ENCODE measurements around the gene AP5Z1. TPM values are rescaled to one million over a fixed set of nuclear protein-coding genes. Genes with fewer than 3 reads are reported as not detected.

AP5Z1 gene
- total and polyA plus RNA-seq, 2 donors (not counting 1 experiment from before 2014, with no cell fraction given): 99.7 to 113 TPM

DNA sequence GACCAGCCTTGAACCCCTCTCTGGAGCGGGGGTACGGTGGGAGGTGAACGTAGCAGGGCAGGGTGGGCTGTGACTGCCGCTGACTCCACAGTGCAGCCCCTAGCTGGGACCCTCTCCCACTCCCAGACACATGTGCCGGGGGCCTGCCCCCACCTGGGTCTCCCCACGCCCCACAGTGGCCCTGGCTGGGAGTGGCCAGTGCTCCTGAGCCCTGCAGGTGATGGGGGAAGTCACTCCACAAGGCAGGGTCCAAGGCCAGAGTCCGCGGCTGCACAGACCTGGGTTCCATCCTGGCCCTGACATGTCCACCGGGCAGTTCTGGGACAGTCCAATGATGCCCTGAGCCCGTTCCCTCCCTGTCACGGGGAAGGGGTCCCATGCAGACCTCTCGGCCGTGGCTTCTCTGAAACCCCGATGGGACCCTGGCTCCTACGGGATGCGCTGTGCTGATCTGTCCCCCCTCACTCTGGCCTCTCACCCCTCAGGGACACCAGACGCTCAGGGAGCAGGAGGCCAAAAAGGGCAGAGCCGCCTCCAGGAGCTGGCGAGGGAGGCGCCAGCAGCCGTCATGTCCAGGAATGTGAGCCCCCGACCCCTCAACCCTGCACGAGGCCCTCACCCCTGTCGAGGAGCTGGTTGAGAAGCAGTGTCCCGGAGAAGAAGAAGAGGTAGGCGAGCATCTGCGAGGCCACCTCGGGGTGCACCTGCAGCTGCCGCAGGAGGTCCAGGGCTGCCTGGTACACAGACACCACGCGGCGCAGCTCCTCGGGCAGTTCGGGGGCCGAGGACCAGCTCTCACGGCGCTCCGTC lies 40.4 kb downstream of the AP5Z1 start:
- H3K27ac ChIP-seq (ENCODE audit: low read length in 2 of 2): no peak overlapping the region
- ChIA-PET POLR2A (no interaction called here), CTCF (interaction anchor here (0.9 to 1.7 kb wide), 2 partner anchors 18 to 267 kb away, joined by 3 to 5 read pairs; no protein-coding TSS in a partner anchor)
- TF ChIP-seq, protein P1, sequence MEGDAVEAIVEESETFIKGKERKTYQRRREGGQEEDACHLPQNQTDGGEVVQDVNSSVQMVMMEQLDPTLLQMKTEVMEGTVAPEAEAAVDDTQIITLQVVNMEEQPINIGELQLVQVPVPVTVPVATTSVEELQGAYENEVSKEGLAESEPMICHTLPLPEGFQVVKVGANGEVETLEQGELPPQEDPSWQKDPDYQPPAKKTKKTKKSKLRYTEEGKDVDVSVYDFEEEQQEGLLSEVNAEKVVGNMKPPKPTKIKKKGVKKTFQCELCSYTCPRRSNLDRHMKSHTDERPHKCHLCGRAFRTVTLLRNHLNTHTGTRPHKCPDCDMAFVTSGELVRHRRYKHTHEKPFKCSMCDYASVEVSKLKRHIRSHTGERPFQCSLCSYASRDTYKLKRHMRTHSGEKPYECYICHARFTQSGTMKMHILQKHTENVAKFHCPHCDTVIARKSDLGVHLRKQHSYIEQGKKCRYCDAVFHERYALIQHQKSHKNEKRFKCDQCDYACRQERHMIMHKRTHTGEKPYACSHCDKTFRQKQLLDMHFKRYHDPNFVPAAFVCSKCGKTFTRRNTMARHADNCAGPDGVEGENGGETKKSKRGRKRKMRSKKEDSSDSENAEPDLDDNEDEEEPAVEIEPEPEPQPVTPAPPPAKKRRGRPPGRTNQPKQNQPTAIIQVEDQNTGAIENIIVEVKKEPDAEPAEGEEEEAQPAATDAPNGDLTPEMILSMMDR (IDR thresholded peaks at IDR 0.05): no peak
- no peak for TF ChIP-seq EZH2 (IDR thresholded peaks at IDR 0.05; ENCODE audit: borderline replicate concordance, insufficient read depth, low read depth, low read length, poor library complexity, severe bottlenecking)
- Mint-ChIP-seq H3K27ac (no peak overlapping the region), H3K4me1 (no peaks in the 10 kb centered on the region), H3K9me3 (ENCODE audit: insufficient read depth) (no peaks in the 10 kb centered on the region), H3K4me3 (no peak overlapping the region), H3K27me3 (peaks cover 25% of the 10 kb centered on the region)
- no peak for ATAC-seq (ENCODE audit: low read depth)
- H3K36me3 ChIP-seq (replicated peaks in 1 of 2; ENCODE audit: control extremely low read depth in 1 of 2, control insufficient read depth in 1 of 2, extremely low read depth in 1 of 2, insufficient read depth in 2 of 2, low read length in 1 of 2): no peaks in the 10 kb centered on the region
- no peak overlapping the region for H2AFZ ChIP-seq (ENCODE audit: insufficient read depth, low read depth, low read length, poor library complexity, severe bottlenecking)
- no peaks in the 10 kb centered on the region for H3K79me2 ChIP-seq (ENCODE audit: control insufficient read depth, insufficient read depth, low read length)
- H3K9me3 ChIP-seq (ENCODE audit: control extremely low read depth in 1 of 3, control insufficient read depth in 2 of 3, insufficient read depth in 1 of 3, low read length in 2 of 3): peaks cover 0 to 22% (median 2%) of the 10 kb centered on the region in 3 donors
- H3K27me3 ChIP-seq (replicated peaks in 1 of 4; ENCODE audit: control extremely low read depth in 1 of 4, control insufficient read depth in 3 of 4, insufficient read depth in 4 of 4, low read length in 3 of 4): peaks cover 0 to 38% (median 6%) of the 10 kb centered on the region in 4 experiments
- H3K4me3 ChIP-seq (ENCODE audit: control extremely low read depth in 1 of 5, extremely low read depth in 1 of 5, insufficient read depth in 1 of 5, low read depth in 2 of 5, low read length in 4 of 5): no peak overlapping the region
- H3K4me1 ChIP-seq (ENCODE audit: control insufficient read depth in 2 of 2, insufficient read depth in 2 of 2, low read length in 2 of 2): no peaks in the 10 kb centered on the region
- intact Hi-C loops (cut with micrococcal nuclease): no loop called here
- H3K4me2 ChIP-seq (replicated peaks; ENCODE audit: low read depth, low read length, poor library complexity, severe bottlenecking): no peak overlapping the region
- WGBS (ENCODE audit: insufficient coverage): 97% methylated on average over 36 of the region's 38 CpGs
- DNase-seq: no peak
- no peak overlapping the region for H3K9ac ChIP-seq (ENCODE audit: low read length)
- H4K20me1 ChIP-seq (ENCODE audit: control insufficient read depth, insufficient read depth, low read length, poor library complexity, severe bottlenecking): no peaks in the 10 kb centered on the region

DNA sequence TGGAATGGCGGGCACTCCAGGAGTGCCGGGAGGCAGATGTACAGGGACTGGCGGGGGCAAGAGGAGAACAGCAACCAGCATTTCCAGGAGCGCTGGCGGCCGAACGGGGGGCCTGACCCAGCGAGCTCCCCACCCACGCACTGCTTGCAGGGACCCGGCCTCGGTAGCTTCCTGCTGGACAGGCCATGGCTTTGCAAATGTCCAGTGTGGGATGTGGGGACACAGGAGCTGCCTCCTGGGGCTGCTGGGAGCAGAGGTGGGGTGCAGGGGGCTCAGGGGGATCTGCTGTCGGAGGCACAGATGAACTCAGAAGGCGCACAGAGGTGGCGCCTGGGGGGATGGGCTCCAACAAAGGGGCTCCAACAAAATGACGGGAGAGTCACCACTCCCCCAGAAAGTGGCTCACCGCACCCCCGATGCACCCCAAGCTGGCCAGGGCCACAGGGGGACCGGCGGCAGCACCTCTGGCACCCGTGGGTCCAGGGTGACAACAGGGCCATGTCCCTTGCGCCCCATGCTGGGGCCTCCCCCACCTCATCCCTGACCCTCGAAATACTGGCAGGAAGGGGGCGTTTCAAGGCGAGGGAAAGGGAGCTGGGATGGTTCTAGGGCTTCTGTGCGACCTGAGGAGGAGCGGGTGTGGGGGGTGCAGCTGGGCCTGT lies 41.1 kb downstream of the AP5Z1 start:
- Histone ChIP-seq H3K79me2 (ENCODE audit: control insufficient read depth, insufficient read depth, low read length) (no peaks in the 10 kb centered on the region), H3K4me1 (ENCODE audit: control insufficient read depth in 2 of 2, insufficient read depth in 2 of 2, low read length in 2 of 2) (no peaks in the 10 kb centered on the region), H2AFZ (ENCODE audit: insufficient read depth, low read depth, low read length, poor library complexity, severe bottlenecking) (no peak overlapping the region), H4K20me1 (ENCODE audit: control insufficient read depth, insufficient read depth, low read length, poor library complexity, severe bottlenecking) (no peaks in the 10 kb centered on the region), H3K9me3 (ENCODE audit: control extremely low read depth in 1 of 3, control insufficient read depth in 2 of 3, insufficient read depth in 1 of 3, low read length in 2 of 3) (peaks cover 0 to 22% (median 2%) of the 10 kb centered on the region in 3 donors), H3K27ac (ENCODE audit: low read length in 2 of 2) (no peak overlapping the region), H3K4me3 (ENCODE audit: control extremely low read depth in 1 of 5, extremely low read depth in 1 of 5, insufficient read depth in 1 of 5, low read depth in 2 of 5, low read length in 4 of 5) (no peak overlapping the region), H3K27me3 (replicated peaks in 1 of 4; ENCODE audit: control extremely low read depth in 1 of 4, control insufficient read depth in 3 of 4, insufficient read depth in 4 of 4, low read length in 3 of 4) (peaks cover 0 to 36% (median 6%) of the 10 kb centered on the region in 4 experiments), H3K4me2 (replicated peaks; ENCODE audit: low read depth, low read length, poor library complexity, severe bottlenecking) (no peak overlapping the region), H3K9ac (ENCODE audit: low read length) (no peak overlapping the region), H3K36me3 (replicated peaks in 1 of 2; ENCODE audit: control extremely low read depth in 1 of 2, control insufficient read depth in 1 of 2, extremely low read depth in 1 of 2, insufficient read depth in 2 of 2, low read length in 1 of 2) (no peaks in the 10 kb centered on the region)
- ChIA-PET CTCF (interaction anchor here (0.9 kb wide), 1 partner anchor 267 kb away, joined by 3 read pairs; no protein-coding TSS in a partner anchor), POLR2A (no interaction called here)
- Mint-ChIP-seq H3K27me3 (peaks cover 25% of the 10 kb centered on the region), H3K4me3 (no peak overlapping the region), H3K27ac (no peak overlapping the region), H3K9me3 (ENCODE audit: insufficient read depth) (no peaks in the 10 kb centered on the region), H3K4me1 (no peaks in the 10 kb centered on the region)
- no peak for DNase-seq
- 98% methylated on average over 23 of the region's 26 CpGs for WGBS (ENCODE audit: insufficient coverage)
- ATAC-seq (ENCODE audit: low read depth): no peak
- no peak for TF ChIP-seq EZH2 (IDR thresholded peaks at IDR 0.05; ENCODE audit: borderline replicate concordance, insufficient read depth, low read depth, low read length, poor library complexity, severe bottlenecking)
- TF ChIP-seq, protein P1 (IDR thresholded peaks at IDR 0.05): no peak
- intact Hi-C loops (cut with micrococcal nuclease): no loop called here

Data from B cell (primary cell).